HepG2 (cell line): ENCODE results near the gene ASGR1. TPM values are rescaled to one million over a fixed set of nuclear protein-coding genes. Genes with fewer than 3 reads are reported as not detected.

Experiments used
- EZH2 ChIP-seq: conservative IDR thresholded peaks from 2 replicates; pipeline ENCODE4 v1.6.1; 2012; ENCODE audit warnings: mild to moderate bottlenecking, low read depth, low read length, moderate library complexity
- HNRNPH1 ChIP-seq: fragments of 200-400 bp; formaldehyde crosslinking; optimal IDR thresholded peaks from 2 replicates; pipeline ENCODE3; 2017; ENCODE audit warnings: mild to moderate bottlenecking, low read depth, low read length
- HOXA9 ChIP-seq: sonication (generic); formaldehyde crosslinking; IDR thresholded peaks from 2 replicates; pipeline ENCODE4 v1.8.1; 2022; ENCODE audit warnings: missing genetic modification reagents, mild to moderate bottlenecking, moderate library complexity, borderline replicate concordance
- KDM2A ChIP-seq: sonication (generic); formaldehyde crosslinking; IDR thresholded peaks from 2 replicates; pipeline ENCODE4 v1.4.0; 2020; ENCODE audit warnings: low read depth, missing genetic modification reagents, borderline replicate concordance
- MEIS2 ChIP-seq: sonication (generic); formaldehyde crosslinking; IDR thresholded peaks from 2 replicates; pipeline ENCODE4 v1.9.0; 2021; ENCODE audit warnings: mild to moderate bottlenecking, missing genetic modification reagents
- RARA ChIP-seq: IDR thresholded peaks from 2 replicates; pipeline ENCODE4 v1.6.1; 2016; ENCODE audit warnings: missing genetic modification reagents, missing compliant biosample characterization
- SMARCC2 ChIP-seq: fragments of 450-650 bp; IDR thresholded peaks from 2 replicates; pipeline ENCODE4 v1.6.1; 2017; ENCODE audit warnings: antibody characterized with exemption, mild to moderate bottlenecking
- SRSF9 ChIP-seq: fragments of 200-400 bp; formaldehyde crosslinking; IDR thresholded peaks from 2 replicates; pipeline ENCODE4 v1.6.1; 2018; ENCODE audit warnings: borderline replicate concordance, mild to moderate bottlenecking, low read depth, low read length; ENCODE audit not compliant: insufficient read depth, poor library complexity, severe bottlenecking
- ZNF138 ChIP-seq: sonication (generic); formaldehyde crosslinking; IDR thresholded peaks from 2 replicates; pipeline ENCODE4 v1.5.0; 2020; ENCODE audit warnings: mild to moderate bottlenecking, low read depth, missing genetic modification reagents
- ZNF326 ChIP-seq: sonication (generic); formaldehyde crosslinking; IDR thresholded peaks from 2 replicates; pipeline ENCODE4 v1.4.0; 2020; ENCODE audit warnings: missing genetic modification reagents, borderline replicate concordance
- ZNF772 ChIP-seq: sonication (generic); formaldehyde crosslinking; IDR thresholded peaks from 2 replicates; pipeline ENCODE4 v1.5.0; 2020; ENCODE audit warnings: mild to moderate bottlenecking, missing genetic modification reagents
- ZSCAN12 ChIP-seq: sonication (generic); formaldehyde crosslinking; IDR thresholded peaks from 2 replicates; pipeline ENCODE4 v1.9.0; 2021; ENCODE audit warnings: mild to moderate bottlenecking, missing genetic modification reagents
- polyA plus RNA-seq, 8 experiments: library from polyadenylated mRNA; depleted of rRNA in 3 of 8; stranded (reverse) in 7 of 8; unstranded in 1 of 8; fragments of >200 nt; fragmentation: Illumina TruSeq in 4 of 8; extraction: Trizol in 4 of 8; gene quantifications; 2 replicates each; pipeline versions ENCODE4 v1.2.1 to v1.2.3, GENCODE V29; 2011 to 2016; ENCODE audit warnings: low read depth in 4 of 8, missing spikeins in 1 of 8, mixed read lengths in 1 of 8; ENCODE audit not compliant: insufficient read depth in 1 of 8
- total RNA-seq, 5 experiments: library from RNA; depleted of rRNA; stranded (reverse); fragments of >200 nt; fragmentation: Illumina TruSeq; extraction: Trizol; gene quantifications; 2 replicates each; pipeline ENCODE4 v1.2.3, GENCODE V29; 2016; ENCODE audit warnings: low read depth in 1 of 5
- TF ChIP-seq, protein P1 (sequence below): sonication (generic); formaldehyde crosslinking; IDR thresholded peaks from 2 replicates; pipeline ENCODE4 v1.8.1; 2023; ENCODE audit warnings: mild to moderate bottlenecking, moderate library complexity, missing genetic modification reagents
- TF ChIP-seq, protein P2 (sequence below): sonication (generic); formaldehyde crosslinking; IDR thresholded peaks from 2 replicates; pipeline ENCODE4 v1.5.0; 2020; ENCODE audit warnings: mild to moderate bottlenecking, missing genetic modification reagents
- TF ChIP-seq, protein P3 (sequence below): sonication (generic); formaldehyde crosslinking; IDR thresholded peaks from 2 replicates; pipeline ENCODE4 v1.8.1; 2023; ENCODE audit warnings: missing genetic modification reagents, inconsistent platforms, borderline replicate concordance
- TF ChIP-seq, protein P4 (sequence below): sonication (generic); formaldehyde crosslinking; IDR thresholded peaks from 2 replicates; pipeline ENCODE4 v1.8.1; 2023; ENCODE audit warnings: mild to moderate bottlenecking, missing genetic modification reagents, borderline replicate concordance
- TF ChIP-seq, protein P5 (sequence below), 2 experiments: IDR thresholded peaks; 2 replicates each; pipeline ENCODE4 v1.6.1; 2011 to 2012; ENCODE audit warnings: low read length in 2 of 2, borderline replicate concordance in 1 of 2, low read depth in 1 of 2, mild to moderate bottlenecking in 1 of 2, moderate library complexity in 1 of 2

ASGR1 gene
- total and polyA plus RNA-seq, 2 of the 13 experiments (the other 11 are each of a cell fraction or from before 2014, with no cell fraction given) = 353 to 796 TPM

DNA sequence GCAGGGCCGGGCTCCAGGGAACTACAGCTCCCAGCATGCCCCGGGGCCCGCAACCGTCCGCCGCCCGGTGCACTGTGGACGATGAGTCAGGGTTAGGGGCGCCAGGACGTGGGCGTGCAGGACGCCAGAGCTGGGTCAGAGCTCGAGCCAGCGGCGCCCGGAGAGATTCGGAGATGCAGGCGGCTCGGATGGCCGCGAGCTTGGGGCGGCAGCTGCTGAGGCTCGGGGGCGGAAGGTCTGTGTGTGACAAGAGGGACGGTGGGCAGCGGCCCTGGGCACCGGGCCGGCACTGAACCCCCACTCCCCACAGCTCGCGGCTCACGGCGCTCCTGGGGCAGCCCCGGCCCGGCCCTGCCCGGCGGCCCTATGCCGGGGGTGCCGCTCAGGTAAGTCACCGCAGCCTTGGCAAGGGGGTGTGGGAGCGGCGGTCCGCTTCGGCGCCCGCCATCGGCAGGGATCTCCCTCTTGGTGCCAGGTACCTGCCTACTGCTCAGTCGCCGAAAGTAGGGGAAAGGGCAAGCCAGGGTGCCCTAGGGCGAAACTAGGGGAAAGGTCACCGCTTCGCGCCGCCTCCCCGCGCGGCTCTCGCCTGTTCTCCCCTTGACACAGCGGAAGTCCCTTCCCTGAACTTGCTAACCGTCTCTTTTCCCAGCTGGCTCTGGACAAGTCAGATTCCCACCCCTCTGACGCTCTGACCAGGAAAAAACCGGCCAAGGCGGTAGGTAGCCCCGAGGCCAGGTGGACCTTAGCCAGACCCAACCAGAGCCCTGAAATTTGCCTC is 40.8 kb upstream of the ASGR1 start, which contains the start of the genes ACADVL and DLG4 (continued):
- TF ChIP-seq, protein P1, sequence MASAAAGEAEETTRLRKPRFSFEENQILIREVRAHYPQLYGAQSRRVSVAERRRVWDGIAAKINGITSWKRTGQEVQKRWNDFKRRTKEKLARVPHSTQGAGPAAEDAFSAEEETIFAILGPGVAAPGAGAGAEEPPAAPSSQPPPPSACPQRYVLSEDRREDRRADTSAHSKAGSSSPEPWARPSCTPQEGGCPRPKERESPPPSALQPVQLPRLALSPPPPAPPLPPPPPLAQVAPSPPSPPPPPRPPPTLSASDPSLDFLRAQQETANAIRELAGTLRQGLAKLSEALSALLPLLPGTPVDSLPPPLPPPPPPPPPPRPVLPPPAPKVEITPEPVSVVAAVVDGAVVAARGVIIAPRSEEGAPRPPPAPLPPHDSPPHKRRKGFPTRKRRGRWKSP (CRISPR knock-in tag) = no peak
- TF ChIP-seq HNRNPH1 = no peak
- TF ChIP-seq ZNF138 = 0 out of 2 replicates have a peak, but pooled peaks have one; percentile 10
- peak; percentile 43; the same call in 1 of the 2 replicates for TF ChIP-seq ZNF772
- TF ChIP-seq SRSF9 = no peak
- TF ChIP-seq, protein P2, sequence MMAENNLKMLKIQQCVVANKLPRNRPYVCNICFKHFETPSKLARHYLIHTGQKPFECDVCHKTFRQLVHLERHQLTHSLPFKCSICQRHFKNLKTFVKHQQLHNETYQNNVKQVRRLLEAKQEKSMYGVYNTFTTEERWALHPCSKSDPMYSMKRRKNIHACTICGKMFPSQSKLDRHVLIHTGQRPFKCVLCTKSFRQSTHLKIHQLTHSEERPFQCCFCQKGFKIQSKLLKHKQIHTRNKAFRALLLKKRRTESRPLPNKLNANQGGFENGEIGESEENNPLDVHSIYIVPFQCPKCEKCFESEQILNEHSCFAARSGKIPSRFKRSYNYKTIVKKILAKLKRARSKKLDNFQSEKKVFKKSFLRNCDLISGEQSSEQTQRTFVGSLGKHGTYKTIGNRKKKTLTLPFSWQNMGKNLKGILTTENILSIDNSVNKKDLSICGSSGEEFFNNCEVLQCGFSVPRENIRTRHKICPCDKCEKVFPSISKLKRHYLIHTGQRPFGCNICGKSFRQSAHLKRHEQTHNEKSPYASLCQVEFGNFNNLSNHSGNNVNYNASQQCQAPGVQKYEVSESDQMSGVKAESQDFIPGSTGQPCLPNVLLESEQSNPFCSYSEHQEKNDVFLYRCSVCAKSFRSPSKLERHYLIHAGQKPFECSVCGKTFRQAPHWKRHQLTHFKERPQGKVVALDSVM (CRISPR knock-in tag) = no peak
- TF ChIP-seq, protein P3, sequence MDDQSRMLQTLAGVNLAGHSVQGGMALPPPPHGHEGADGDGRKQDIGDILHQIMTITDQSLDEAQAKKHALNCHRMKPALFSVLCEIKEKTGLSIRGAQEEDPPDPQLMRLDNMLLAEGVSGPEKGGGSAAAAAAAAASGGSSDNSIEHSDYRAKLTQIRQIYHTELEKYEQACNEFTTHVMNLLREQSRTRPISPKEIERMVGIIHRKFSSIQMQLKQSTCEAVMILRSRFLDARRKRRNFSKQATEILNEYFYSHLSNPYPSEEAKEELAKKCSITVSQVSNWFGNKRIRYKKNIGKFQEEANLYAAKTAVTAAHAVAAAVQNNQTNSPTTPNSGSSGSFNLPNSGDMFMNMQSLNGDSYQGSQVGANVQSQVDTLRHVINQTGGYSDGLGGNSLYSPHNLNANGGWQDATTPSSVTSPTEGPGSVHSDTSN (CRISPR knock-in tag) = no peak
- peak; percentile 81 for TF ChIP-seq RARA (CRISPR knock-in tag)
- TF ChIP-seq MEIS2 (CRISPR knock-in tag) = no peak
- TF ChIP-seq ZSCAN12 = no peak
- TF ChIP-seq SMARCC2 = no peak
- TF ChIP-seq, protein P4, sequence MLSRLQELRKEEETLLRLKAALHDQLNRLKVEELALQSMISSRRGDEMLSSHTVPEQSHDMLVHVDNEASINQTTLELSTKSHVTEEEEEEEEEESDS (CRISPR knock-in tag) = no peak; the same call in 1 of the 2 replicates
- no peak; the same call in 1 of the 2 replicates for TF ChIP-seq HOXA9 (CRISPR knock-in tag)
- no peak for TF ChIP-seq EZH2
- 0 out of 2 replicates have a peak, but pooled peaks have one; percentile 17 for TF ChIP-seq ZNF326 (CRISPR knock-in tag)
- TF ChIP-seq KDM2A (CRISPR knock-in tag) = peak; percentile 90
- TF ChIP-seq, protein P5, sequence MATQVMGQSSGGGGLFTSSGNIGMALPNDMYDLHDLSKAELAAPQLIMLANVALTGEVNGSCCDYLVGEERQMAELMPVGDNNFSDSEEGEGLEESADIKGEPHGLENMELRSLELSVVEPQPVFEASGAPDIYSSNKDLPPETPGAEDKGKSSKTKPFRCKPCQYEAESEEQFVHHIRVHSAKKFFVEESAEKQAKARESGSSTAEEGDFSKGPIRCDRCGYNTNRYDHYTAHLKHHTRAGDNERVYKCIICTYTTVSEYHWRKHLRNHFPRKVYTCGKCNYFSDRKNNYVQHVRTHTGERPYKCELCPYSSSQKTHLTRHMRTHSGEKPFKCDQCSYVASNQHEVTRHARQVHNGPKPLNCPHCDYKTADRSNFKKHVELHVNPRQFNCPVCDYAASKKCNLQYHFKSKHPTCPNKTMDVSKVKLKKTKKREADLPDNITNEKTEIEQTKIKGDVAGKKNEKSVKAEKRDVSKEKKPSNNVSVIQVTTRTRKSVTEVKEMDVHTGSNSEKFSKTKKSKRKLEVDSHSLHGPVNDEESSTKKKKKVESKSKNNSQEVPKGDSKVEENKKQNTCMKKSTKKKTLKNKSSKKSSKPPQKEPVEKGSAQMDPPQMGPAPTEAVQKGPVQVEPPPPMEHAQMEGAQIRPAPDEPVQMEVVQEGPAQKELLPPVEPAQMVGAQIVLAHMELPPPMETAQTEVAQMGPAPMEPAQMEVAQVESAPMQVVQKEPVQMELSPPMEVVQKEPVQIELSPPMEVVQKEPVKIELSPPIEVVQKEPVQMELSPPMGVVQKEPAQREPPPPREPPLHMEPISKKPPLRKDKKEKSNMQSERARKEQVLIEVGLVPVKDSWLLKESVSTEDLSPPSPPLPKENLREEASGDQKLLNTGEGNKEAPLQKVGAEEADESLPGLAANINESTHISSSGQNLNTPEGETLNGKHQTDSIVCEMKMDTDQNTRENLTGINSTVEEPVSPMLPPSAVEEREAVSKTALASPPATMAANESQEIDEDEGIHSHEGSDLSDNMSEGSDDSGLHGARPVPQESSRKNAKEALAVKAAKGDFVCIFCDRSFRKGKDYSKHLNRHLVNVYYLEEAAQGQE (IDR thresholded peaks at IDR 0.05; ENCODE audit: borderline replicate concordance in 1 of 2, low read depth in 1 of 2, low read length in 2 of 2) = no peak
